K562 (cell line): ENCODE measurements around the gene ZFX. TPM values are rescaled to one million over a fixed set of nuclear protein-coding genes. Genes with fewer than 3 reads are reported as not detected.

Experiments used
- ATAC-seq: fragments of 200-7000 bp; cut with Tn5 transposase; 3 replicates; pipeline ENCODE4 v1.9.1; 2020; ENCODE audit warnings: moderate library complexity
- BruUV-seq: library from RNA; stranded (reverse); fragments of 400-500 nt; replicated peaks from 2 replicates; lab custom pipeline; 2021; lab: Mats Ljungman, UMichigan
- CTCF ChIA-PET: fragments of 300-600 bp; formaldehyde crosslinking; extraction: SDS; loops from one replicate; lab custom pipeline; 2021; ENCODE audit warnings: low intra/inter-chr PET ratio; lab: Yijun Ruan, JAX
- POLR2A ChIA-PET: fragments of 300-600, 350-650 bp; sonication (Branson Sonifier 250); formaldehyde crosslinking; extraction: SDS; loops from one replicate; lab custom pipeline; 2021; ENCODE audit warnings: antibody characterized with exemption, inconsistent platforms; lab: Yijun Ruan, JAX
- DNase-seq, 4 experiments: peaks; one replicate each; pipeline versions ENCODE4 v3.0.0 to v3.0.0-alpha.2; 2011 to 2018; ENCODE audit warnings: low spot score in 3 of 4, mixed read lengths in 3 of 4; ENCODE audit errors: extremely low read depth in 1 of 4
- FAIRE-seq: peaks from 2 replicates; lab custom pipeline; 2011; peaks lifted over from hg19 to GRCh38; lab: Jason Lieb, UNC
- H2AFZ ChIP-seq: 2 replicates; pipeline ENCODE4 v1.6.0; 2011; ENCODE audit warnings: low read depth, low read length, control low read depth, inconsistent platforms
- H3K27ac ChIP-seq: fragments of 200-600 bp; 3 replicates; pipeline ENCODE4 v1.8.0; 2011; ENCODE audit warnings: low read depth, mild to moderate bottlenecking, control low read depth, inconsistent platforms, low read length, moderate library complexity, mixed read lengths; ENCODE audit errors: extremely low read depth
- H3K27me3 ChIP-seq, 2 experiments: fragments of 300-600 bp in 1 of 2; 2 replicates in 1 of 2; 3 replicates in 1 of 2; pipeline versions ENCODE4 v1.6.0 to v1.8.0; 2011; ENCODE audit warnings: inconsistent platforms in 2 of 2, low read length in 2 of 2, mild to moderate bottlenecking in 1 of 2, mixed read lengths in 1 of 2, moderate library complexity in 1 of 2; ENCODE audit not compliant: control insufficient read depth in 2 of 2, insufficient read depth in 2 of 2
- H3K36me3 ChIP-seq: fragments of 300-600 bp; 3 replicates; pipeline ENCODE4 v1.8.0; 2011; ENCODE audit warnings: mild to moderate bottlenecking, low read length, inconsistent platforms; ENCODE audit not compliant: control insufficient read depth, insufficient read depth
- H3K4me1 ChIP-seq, 2 experiments: fragments of 200-600 bp in 1 of 2; replicated peaks in 1 of 2; 2 replicates in 1 of 2; 3 replicates in 1 of 2; pipeline versions ENCODE4 v1.5.1 to v1.8.0; 2011; ENCODE audit warnings: inconsistent platforms in 2 of 2, low read length in 2 of 2, mild to moderate bottlenecking in 1 of 2, mixed read lengths in 1 of 2, moderate library complexity in 1 of 2; ENCODE audit not compliant: control insufficient read depth in 2 of 2, insufficient read depth in 2 of 2
- H3K4me2 ChIP-seq: 2 replicates; pipeline ENCODE4 v1.6.1; 2011; ENCODE audit warnings: low read length, control low read depth, inconsistent platforms, mixed read lengths; ENCODE audit not compliant: insufficient read depth
- H3K4me3 ChIP-seq: fragments of 200-600 bp; sonication (generic), shearing (Covaris generic); 2 replicates; pipeline ENCODE4 v1.5.1; 2016; ENCODE audit warnings: control low read depth, inconsistent platforms
- H3K79me2 ChIP-seq: fragments of 200-600 bp; 3 replicates; pipeline ENCODE4 v1.8.0; 2011; ENCODE audit warnings: low read length, inconsistent platforms; ENCODE audit not compliant: control insufficient read depth, insufficient read depth
- H3K9ac ChIP-seq, 2 experiments: 2 replicates each; pipeline versions ENCODE4 v1.6.0 to v1.6.1; 2011; ENCODE audit warnings: low read depth in 2 of 2, low read length in 2 of 2, control low read depth in 1 of 2, inconsistent platforms in 1 of 2, mild to moderate bottlenecking in 1 of 2, mixed read lengths in 1 of 2; ENCODE audit not compliant: insufficient read depth in 1 of 2
- H3K9me1 ChIP-seq: one replicate; pipeline ENCODE4 v1.6.0; 2011; ENCODE audit warnings: inconsistent platforms, mild to moderate bottlenecking, low read length, moderate library complexity; ENCODE audit not compliant: control insufficient read depth, insufficient read depth
- H3K9me3 ChIP-seq: replicated peaks from 2 replicates; pipeline ENCODE4 v1.5.1; 2011; ENCODE audit warnings: low read depth, low read length, inconsistent platforms; ENCODE audit not compliant: control insufficient read depth, insufficient read depth
- H4K20me1 ChIP-seq: replicated peaks from 2 replicates; pipeline ENCODE4 v1.6.1; 2011; ENCODE audit warnings: low read length, inconsistent platforms, mixed read lengths; ENCODE audit not compliant: control insufficient read depth, insufficient read depth
- C11orf30 ChIP-seq: fragments of 450-650 bp; IDR thresholded peaks from 2 replicates; pipeline ENCODE4 v1.6.1; 2016; ENCODE audit warnings: low read depth, mild to moderate bottlenecking
- FOS ChIP-seq: IDR thresholded peaks from 3 replicates; pipeline ENCODE4 v1.6.1; 2011; ENCODE audit not compliant: insufficient read length; ENCODE audit errors: extremely low read depth
- JUND ChIP-seq, 2 experiments: IDR thresholded peaks; 2 replicates in 1 of 2; 3 replicates in 1 of 2; pipeline ENCODE4 v1.6.1; 2011; ENCODE audit warnings: borderline replicate concordance in 2 of 2, low read depth in 2 of 2, low read length in 2 of 2, improper control_type of control experiment in 1 of 2, missing biosample characterization in 1 of 2, missing genetic modification characterization in 1 of 2, missing genetic modification reagents in 1 of 2
- MAFF ChIP-seq: IDR thresholded peaks from 2 replicates; pipeline ENCODE4 v1.6.1; 2012; ENCODE audit warnings: low read length, improper control_type of control experiment
- MAFK ChIP-seq: IDR thresholded peaks from 2 replicates; pipeline ENCODE4 v1.6.1; 2011; ENCODE audit warnings: low read length, improper control_type of control experiment
- MAZ ChIP-seq, 2 experiments: fragments of 450-650 bp in 1 of 2; sonication (generic) in 1 of 2; formaldehyde crosslinking; IDR thresholded peaks in 1 of 2; conservative IDR thresholded peaks in 1 of 2; 2 replicates each; pipeline versions ENCODE4 v1.4.0 to v1.5.0; 2020; ENCODE audit warnings: mild to moderate bottlenecking in 1 of 2, missing genetic modification reagents in 1 of 2
- NFE2L1 ChIP-seq: fragments of 450-650 bp; IDR thresholded peaks from 2 replicates; pipeline ENCODE4 v1.6.1; 2016; ENCODE audit warnings: missing genetic modification characterization, low read depth, mild to moderate bottlenecking, missing compliant biosample characterization, moderate library complexity, borderline replicate concordance
- NKRF ChIP-seq: fragments of 450-650 bp; IDR thresholded peaks from 2 replicates; pipeline ENCODE4 v1.6.1; 2016; ENCODE audit warnings: borderline replicate concordance
- TAF9B ChIP-seq: fragments of 450-650 bp; IDR thresholded peaks from 2 replicates; pipeline ENCODE4 v1.6.1; 2018; ENCODE audit warnings: mild to moderate bottlenecking; ENCODE audit not compliant: partially characterized antibody
- UBTF ChIP-seq, 2 experiments: IDR thresholded peaks; 2 replicates each; pipeline ENCODE4 v1.6.1; 2012; ENCODE audit warnings: improper control_type of control experiment in 2 of 2, low read depth in 2 of 2, low read length in 2 of 2, borderline replicate concordance in 1 of 2
- ZNF75A ChIP-seq: fragments of 450-650 bp; formaldehyde crosslinking; IDR thresholded peaks from 2 replicates; pipeline ENCODE4 v1.4.0; 2020; ENCODE audit warnings: mild to moderate bottlenecking
- WGBS: fragments of 100-300 bp; shearing (Covaris generic); methylation state at CpG from one replicate; pipeline ENCODE4 v1.1.6; 2016; ENCODE audit warnings: low coverage, mixed read lengths; ENCODE audit not compliant: insufficient coverage; ENCODE audit errors: missing lambda C conversion rate; 5-methylcytosine and 5-hydroxymethylcytosine counted together
- in situ Hi-C: fragments of 300-500 bp; cut with MboI; formaldehyde crosslinking; loops from 4 replicates; pipeline ENCODE4 v1.15.0; 2018; ENCODE audit warnings: inconsistent platforms, mixed read lengths
- intact Hi-C: fragments of 100-400 bp; cut with micrococcal nuclease; formaldehyde crosslinking; loops from 2 replicates; pipeline ENCODE4 v1.14.2; 2022
- polyA plus RNA-seq, 8 experiments: library from polyadenylated mRNA; depleted of rRNA in 4 of 8; stranded (reverse) in 5 of 8; unstranded in 3 of 8; fragments of >200 nt; fragmentation: Nextera tagmentation in 2 of 8; fragmentation: Illumina TruSeq in 1 of 8; extraction: Ambion mirVana in 2 of 8; extraction: Trizol in 1 of 8; gene quantifications; 2 replicates each; pipeline versions ENCODE4 v1.2.1 to v1.2.3, GENCODE V29; 2011 to 2014; ENCODE audit warnings: inconsistent platforms in 1 of 8, missing spikeins in 1 of 8
- total RNA-seq, 7 experiments: library from RNA; depleted of rRNA in 6 of 7; stranded (reverse); fragments of >200 nt in 6 of 7; fragmentation: Illumina TruSeq in 2 of 7; extraction: Trizol in 2 of 7; gene quantifications; 2 replicates each; pipeline versions ENCODE4 v1.2.1 to v1.2.3, GENCODE V29; 2011 to 2021; ENCODE audit warnings: low replicate concordance in 1 of 7
- TF ChIP-seq, protein P1 (sequence below), 2 experiments: fragments of 450-650 bp; conservative IDR thresholded peaks; 2 replicates each; pipeline ENCODE4 v1.6.1; 2017; ENCODE audit warnings: mild to moderate bottlenecking in 2 of 2, moderate library complexity in 2 of 2
- TF ChIP-seq, protein P2 (sequence below): fragments of 250-450 bp; sonication (Bioruptor Pico); IDR thresholded peaks from 2 replicates; pipeline ENCODE4 v1.4.0; 2020; ENCODE audit warnings: mild to moderate bottlenecking

Gene ZFX
- total and polyA plus RNA-seq, 9 of the 15 experiments (the other 6 are each of a cell fraction or from before 2014, with no cell fraction given): 5.3 to 25.2 (median 11.4) TPM

DNA sequence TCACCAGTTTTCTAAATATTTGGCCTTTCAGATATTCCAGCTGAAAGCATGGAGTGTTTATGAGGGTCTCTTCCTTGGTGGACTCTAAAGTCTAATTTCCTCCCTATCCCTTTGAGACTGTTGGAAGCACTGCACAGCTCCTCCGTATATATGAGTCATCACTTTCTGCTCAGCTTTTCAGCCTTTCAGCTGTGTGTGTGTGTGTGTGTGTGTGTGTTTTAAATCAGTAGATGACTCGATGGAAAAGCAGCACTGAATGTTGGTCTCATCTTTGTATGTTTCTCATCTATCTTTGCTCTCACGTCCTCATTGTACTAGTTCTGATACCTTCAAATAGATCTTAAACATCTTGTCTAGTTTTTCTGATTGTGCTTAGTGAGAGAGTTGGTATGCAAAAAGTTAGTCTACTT is 81.6 kb downstream of the ZFX start:
- H3K4me2 ChIP-seq: no peak overlapping the region; the same call in 1 of the 2 replicates
- FAIRE-seq (peak; percentile 79), ATAC-seq (peak; percentile 83), DNase-seq (peak; percentile 38 to 74 (median 46))
- in situ Hi-C loops (no loop called here), intact Hi-C loops (no loop called here)
- no peaks in the 10 kb centered on the region for H3K9me3 ChIP-seq
- no peaks in the 10 kb centered on the region for H3K79me2 ChIP-seq
- H4K20me1 ChIP-seq: no peaks in the 10 kb centered on the region
- BruUV-seq: no TSS peak
- 6% methylated on average over 2 of the region's 3 CpGs for WGBS
- no peak overlapping the region for H3K4me3 ChIP-seq
- no peaks in the 10 kb centered on the region for H3K27me3 ChIP-seq
- H3K4me1 ChIP-seq: peaks cover 12 to 25% of the 10 kb centered on the region in 2 experiments; a peak in 4 of 5 replicates
- no peak overlapping the region for H3K9ac ChIP-seq
- peak overlapping the region; percentile 73 for H2AFZ ChIP-seq
- H3K9me1 ChIP-seq: no peaks in the 10 kb centered on the region
- ChIA-PET CTCF (no interaction called here), POLR2A (interaction anchor here (0.8 kb wide), 1 partner anchor 9 kb away, joined by 3 read pairs; no protein-coding TSS in a partner anchor)
- peak overlapping the region; percentile 80; the same call in 2 of the 3 replicates for H3K27ac ChIP-seq
- no peaks in the 10 kb centered on the region for H3K36me3 ChIP-seq
- TF ChIP-seq NFE2L1 (peak; percentile 59; the same call in 1 of the 2 replicates), MAFK (peak; percentile 80), MAFF (peak; percentile 87), UBTF (IDR thresholded peaks at IDR 0.05; ENCODE audit: borderline replicate concordance in 1 of 2, low read depth in 2 of 2, low read length in 2 of 2) (no peak), TAF9B (peak; percentile 65), FOS (peak; percentile 47), ZNF75A (CRISPR knock-in tag) (no peak), C11orf30 (peak; percentile 98), MAZ (CRISPR knock-in tag; conservative IDR thresholded peaks at IDR 0.05 in 1 of 2, IDR thresholded peaks at IDR 0.05 in 1 of 2) (no peak), NKRF (no peak), JUND (IDR thresholded peaks at IDR 0.05; ENCODE audit: borderline replicate concordance, low read depth, low read length) (peak; percentile 96), JUND (tag; IDR thresholded peaks at IDR 0.05; ENCODE audit: borderline replicate concordance, low read depth, low read length) (peak; percentile 97)
- TF ChIP-seq, protein P1, sequence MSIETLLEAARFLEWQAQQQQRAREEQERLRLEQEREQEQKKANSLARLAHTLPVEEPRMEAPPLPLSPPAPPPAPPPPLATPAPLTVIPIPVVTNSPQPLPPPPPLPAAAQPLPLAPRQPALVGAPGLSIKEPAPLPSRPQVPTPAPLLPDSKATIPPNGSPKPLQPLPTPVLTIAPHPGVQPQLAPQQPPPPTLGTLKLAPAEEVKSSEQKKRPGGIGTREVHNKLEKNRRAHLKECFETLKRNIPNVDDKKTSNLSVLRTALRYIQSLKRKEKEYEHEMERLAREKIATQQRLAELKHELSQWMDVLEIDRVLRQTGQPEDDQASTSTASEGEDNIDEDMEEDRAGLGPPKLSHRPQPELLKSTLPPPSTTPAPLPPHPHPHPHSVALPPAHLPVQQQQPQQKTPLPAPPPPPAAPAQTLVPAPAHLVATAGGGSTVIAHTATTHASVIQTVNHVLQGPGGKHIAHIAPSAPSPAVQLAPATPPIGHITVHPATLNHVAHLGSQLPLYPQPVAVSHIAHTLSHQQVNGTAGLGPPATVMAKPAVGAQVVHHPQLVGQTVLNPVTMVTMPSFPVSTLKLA (conservative IDR thresholded peaks at IDR 0.05): 0 out of 4 replicates have a peak, but pooled peaks of 1 of the 2 experiments have one; percentile 23
- TF ChIP-seq, protein P2, sequence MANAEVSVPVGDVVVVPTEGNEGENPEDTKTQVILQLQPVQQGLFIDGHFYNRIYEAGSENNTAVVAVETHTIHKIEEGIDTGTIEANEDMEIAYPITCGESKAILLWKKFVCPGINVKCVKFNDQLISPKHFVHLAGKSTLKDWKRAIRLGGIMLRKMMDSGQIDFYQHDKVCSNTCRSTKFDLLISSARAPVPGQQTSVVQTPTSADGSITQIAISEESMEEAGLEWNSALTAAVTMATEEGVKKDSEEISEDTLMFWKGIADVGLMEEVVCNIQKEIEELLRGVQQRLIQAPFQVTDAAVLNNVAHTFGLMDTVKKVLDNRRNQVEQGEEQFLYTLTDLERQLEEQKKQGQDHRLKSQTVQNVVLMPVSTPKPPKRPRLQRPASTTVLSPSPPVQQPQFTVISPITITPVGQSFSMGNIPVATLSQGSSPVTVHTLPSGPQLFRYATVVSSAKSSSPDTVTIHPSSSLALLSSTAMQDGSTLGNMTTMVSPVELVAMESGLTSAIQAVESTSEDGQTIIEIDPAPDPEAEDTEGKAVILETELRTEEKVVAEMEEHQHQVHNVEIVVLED (CRISPR knock-in tag): no peak
